ENCODE measurements around the gene STAT5B.
"Not testable (repeated sequence)": the region's sequence is repeated elsewhere in the genome, so short reads cannot be mapped to it uniquely, and the experiment has no call there.

Gene STAT5B

GRCh38 chr17:42233156-42233555, 43.0 kb downstream of the STAT5B start:
- DNase-seq (ENCODE audit: low spot score), result no peak

GRCh38 chr17:42230225-42230624, 46.0 kb downstream of the STAT5B start:
- no peak for DNase-seq (ENCODE audit: low spot score)

- DNase-seq (ENCODE audit: low spot score), result peak; percentile 35
Measured at GRCh38 chr17:42227849-42228700, 48.1 kb downstream of the STAT5B start.

- DNase-seq (ENCODE audit: low spot score), result no peak
Measured at GRCh38 chr17:42225646-42226045, 50.5 kb downstream of the STAT5B start.

- no peak for DNase-seq (ENCODE audit: low spot score)
Measured at GRCh38 chr17:42224651-42225050, 51.5 kb downstream of the STAT5B start.

GRCh38 chr17:42221886-42222745, 54.1 kb downstream of the STAT5B start:
- DNase-seq (ENCODE audit: low spot score), result peak; percentile 75

- DNase-seq (ENCODE audit: low spot score), result not testable (repeated sequence)
Measured at GRCh38 chr17:42219280-42219679, 56.9 kb downstream of the STAT5B start.

GRCh38 chr17:42214156-42214555, 62.0 kb downstream of the STAT5B start:
- DNase-seq (ENCODE audit: low spot score), result no peak

GRCh38 chr17:42212382-42212781, 63.8 kb downstream of the STAT5B start:
- no peak for DNase-seq (ENCODE audit: low spot score)

- peak; percentile 39 for DNase-seq (ENCODE audit: low spot score)
Measured at GRCh38 chr17:42211921-42212341, 64.3 kb downstream of the STAT5B start.

- no peak for DNase-seq (ENCODE audit: low spot score)
Measured at GRCh38 chr17:42210046-42210445, 66.1 kb downstream of the STAT5B start.

GRCh38 chr17:42206153-42206612, 70.0 kb downstream of the STAT5B start:
- not testable (repeated sequence) for DNase-seq (ENCODE audit: low spot score)

- no peak for DNase-seq (ENCODE audit: low spot score)
Measured at GRCh38 chr17:42203354-42203753, 72.8 kb downstream of the STAT5B start.

- DNase-seq (ENCODE audit: low spot score), result no peak
Measured at GRCh38 chr17:42202696-42203095, 73.5 kb downstream of the STAT5B start.

GRCh38 chr17:42202159-42202558, 74.0 kb downstream of the STAT5B start:
- no peak for DNase-seq (ENCODE audit: low spot score)

GRCh38 chr17:42201458-42201772, 74.8 kb downstream of the STAT5B start:
- DNase-seq (ENCODE audit: low spot score), result no peak

- DNase-seq (ENCODE audit: low spot score), result peak; percentile 46
Measured at GRCh38 chr17:42200706-42201457, 75.3 kb downstream of the STAT5B start.

- no peak for DNase-seq (ENCODE audit: low spot score)
Measured at GRCh38 chr17:42199416-42200011, 76.7 kb downstream of the STAT5B start.

GRCh38 chr17:42198897-42199296, 77.3 kb downstream of the STAT5B start:
- DNase-seq (ENCODE audit: low spot score), result no peak

GRCh38 chr17:42197564-42198156, 78.5 kb downstream of the STAT5B start:
- no peak for DNase-seq (ENCODE audit: low spot score)
